Astrocyte (in vitro differentiated cells and primary cell): Measurements from ENCODE around the gene PEBP1. TPM values are rescaled to one million over a fixed set of nuclear protein-coding genes. Genes with fewer than 3 reads are reported as not detected.

Source experiments
- DNase-seq: peaks from one replicate; pipeline ENCODE4 v3.0.0-alpha.2; 2010; ENCODE audit warnings: low read depth
- FAIRE-seq: peaks from 2 replicates; lab custom pipeline; 2011; peaks lifted over from hg19 to GRCh38; lab: Jason Lieb, UNC
- H2AFZ ChIP-seq: 2 replicates; pipeline ENCODE4 v1.6.0; 2012; ENCODE audit warnings: low read depth, low read length, inconsistent platforms
- H3K27ac ChIP-seq: 2 replicates; pipeline ENCODE4 v1.5.1; 2011; ENCODE audit warnings: low read depth, low read length, inconsistent platforms
- H3K27me3 ChIP-seq: 2 replicates; pipeline ENCODE4 v1.6.0; 2011; ENCODE audit warnings: low read length, inconsistent platforms; ENCODE audit not compliant: insufficient read depth
- H3K36me3 ChIP-seq: 2 replicates; pipeline ENCODE4 v1.5.1; 2011; ENCODE audit warnings: low read length, inconsistent platforms; ENCODE audit not compliant: insufficient read depth
- H3K4me1 ChIP-seq: 2 replicates; pipeline ENCODE4 v1.5.1; 2011; ENCODE audit warnings: low read length, inconsistent platforms; ENCODE audit not compliant: insufficient read depth
- H3K4me2 ChIP-seq: 2 replicates; pipeline ENCODE4 v1.6.0; 2012; ENCODE audit warnings: low read length, inconsistent platforms
- H3K4me3 ChIP-seq: 2 replicates; pipeline ENCODE4 v1.5.1; 2011; ENCODE audit warnings: low read depth, mild to moderate bottlenecking, low read length, inconsistent platforms; ENCODE audit not compliant: insufficient read depth
- H3K79me2 ChIP-seq: 2 replicates; pipeline ENCODE4 v1.6.0; 2012; ENCODE audit warnings: mild to moderate bottlenecking, low read length, inconsistent platforms; ENCODE audit not compliant: insufficient read depth
- H3K9ac ChIP-seq: 2 replicates; pipeline ENCODE4 v1.6.0; 2012; ENCODE audit warnings: mild to moderate bottlenecking, low read length, inconsistent platforms
- H3K9me3 ChIP-seq: 2 replicates; pipeline ENCODE4 v1.5.1; 2012; ENCODE audit warnings: low read depth, mild to moderate bottlenecking, low read length, inconsistent platforms; ENCODE audit not compliant: insufficient read depth
- H4K20me1 ChIP-seq: 2 replicates; pipeline ENCODE4 v1.6.0; 2012; ENCODE audit warnings: low read length, inconsistent platforms; ENCODE audit not compliant: insufficient read depth
- H3K27ac Mint-ChIP-seq: one replicate; pipeline ENCODE4 v1.8.0; 2021; ENCODE audit warnings: mild to moderate bottlenecking, mixed read lengths; ENCODE audit not compliant: unreplicated experiment
- H3K27me3 Mint-ChIP-seq: one replicate; pipeline ENCODE4 v1.8.0; 2021; ENCODE audit warnings: low read depth, mixed read lengths; ENCODE audit not compliant: unreplicated experiment
- H3K36me3 Mint-ChIP-seq: one replicate; pipeline ENCODE4 v1.8.0; 2021; ENCODE audit warnings: low read depth, mixed read lengths; ENCODE audit not compliant: unreplicated experiment
- H3K4me1 Mint-ChIP-seq: one replicate; pipeline ENCODE4 v1.8.0; 2021; ENCODE audit warnings: low read depth, mixed read lengths; ENCODE audit not compliant: unreplicated experiment
- H3K4me3 Mint-ChIP-seq: one replicate; pipeline ENCODE4 v1.8.0; 2021; ENCODE audit warnings: mild to moderate bottlenecking, moderate library complexity, mixed read lengths; ENCODE audit not compliant: unreplicated experiment
- H3K9me3 Mint-ChIP-seq: one replicate; pipeline ENCODE4 v1.8.0; 2021; ENCODE audit warnings: mild to moderate bottlenecking, mixed read lengths; ENCODE audit not compliant: unreplicated experiment
- EZH2 ChIP-seq: IDR thresholded peaks from 2 replicates; pipeline ENCODE4 v1.6.1; 2012; ENCODE audit warnings: mild to moderate bottlenecking, low read length, inconsistent platforms; ENCODE audit not compliant: insufficient read depth
- total RNA-seq: library from RNA; stranded (reverse); gene quantifications from 2 replicates; pipeline ENCODE4 v1.2.1, GENCODE V29; 2021
- TF ChIP-seq, protein P1 (sequence below): IDR thresholded peaks from 2 replicates; pipeline ENCODE4 v1.5.1; 2011; ENCODE audit warnings: low read depth, mild to moderate bottlenecking, inconsistent platforms, low read length, moderate library complexity; ENCODE audit not compliant: insufficient read depth

Gene PEBP1
- total RNA-seq, 1 donor from 2014 or later = 160 TPM

DNA sequence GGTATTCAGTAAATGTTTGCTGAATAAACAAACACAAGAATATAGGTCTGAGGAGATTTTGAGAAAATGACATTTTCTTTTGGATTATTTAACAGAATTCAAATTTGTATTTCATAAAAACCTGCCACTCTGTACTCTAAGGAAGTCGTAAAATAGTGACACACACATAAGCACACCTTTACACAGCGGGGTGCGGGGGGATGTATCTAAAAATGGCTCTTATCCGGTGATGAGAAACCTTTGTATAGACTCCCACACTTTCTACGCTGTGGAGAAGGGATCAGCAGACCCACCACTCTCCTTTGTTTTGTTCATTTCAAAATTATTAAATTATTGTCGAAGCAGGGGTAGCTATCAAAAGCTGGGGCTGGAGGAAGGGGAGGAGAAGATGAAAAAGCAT is 58.0 kb downstream of the PEBP1 start:
- H3K4me3 ChIP-seq = no peak overlapping the region
- H3K9ac ChIP-seq = no peak overlapping the region
- H3K27ac ChIP-seq = no peak overlapping the region
- H3K4me1 Mint-ChIP-seq = peaks cover 8% of the 10 kb centered on the region
- no peaks in the 10 kb centered on the region for H3K27me3 ChIP-seq
- peaks cover 2% of the 10 kb centered on the region for H3K9me3 ChIP-seq
- peaks cover 9% of the 10 kb centered on the region for H3K36me3 Mint-ChIP-seq
- H3K27me3 Mint-ChIP-seq = no peaks in the 10 kb centered on the region
- peaks cover 3% of the 10 kb centered on the region for H3K9me3 Mint-ChIP-seq
- H2AFZ ChIP-seq = no peak overlapping the region
- H3K27ac Mint-ChIP-seq = no peak overlapping the region
- FAIRE-seq (peak; percentile 13), DNase-seq (no peak)
- no peaks in the 10 kb centered on the region for H3K79me2 ChIP-seq
- no peak overlapping the region for H3K4me3 Mint-ChIP-seq
- peaks cover 17% of the 10 kb centered on the region for H3K4me1 ChIP-seq
- no peak for TF ChIP-seq EZH2
- TF ChIP-seq, protein P1, sequence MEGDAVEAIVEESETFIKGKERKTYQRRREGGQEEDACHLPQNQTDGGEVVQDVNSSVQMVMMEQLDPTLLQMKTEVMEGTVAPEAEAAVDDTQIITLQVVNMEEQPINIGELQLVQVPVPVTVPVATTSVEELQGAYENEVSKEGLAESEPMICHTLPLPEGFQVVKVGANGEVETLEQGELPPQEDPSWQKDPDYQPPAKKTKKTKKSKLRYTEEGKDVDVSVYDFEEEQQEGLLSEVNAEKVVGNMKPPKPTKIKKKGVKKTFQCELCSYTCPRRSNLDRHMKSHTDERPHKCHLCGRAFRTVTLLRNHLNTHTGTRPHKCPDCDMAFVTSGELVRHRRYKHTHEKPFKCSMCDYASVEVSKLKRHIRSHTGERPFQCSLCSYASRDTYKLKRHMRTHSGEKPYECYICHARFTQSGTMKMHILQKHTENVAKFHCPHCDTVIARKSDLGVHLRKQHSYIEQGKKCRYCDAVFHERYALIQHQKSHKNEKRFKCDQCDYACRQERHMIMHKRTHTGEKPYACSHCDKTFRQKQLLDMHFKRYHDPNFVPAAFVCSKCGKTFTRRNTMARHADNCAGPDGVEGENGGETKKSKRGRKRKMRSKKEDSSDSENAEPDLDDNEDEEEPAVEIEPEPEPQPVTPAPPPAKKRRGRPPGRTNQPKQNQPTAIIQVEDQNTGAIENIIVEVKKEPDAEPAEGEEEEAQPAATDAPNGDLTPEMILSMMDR = no peak
- H3K4me2 ChIP-seq = no peak overlapping the region
- peaks cover 8% of the 10 kb centered on the region for H3K36me3 ChIP-seq
- H4K20me1 ChIP-seq = no peaks in the 10 kb centered on the region

Other genes starting within 250 kb of the PEBP1 start
- gene KSR2, start 167.1 kb upstream of the PEBP1 start, total RNA-seq = 0.19 and 0.98 TPM in 2 replicates
- gene RFC5, start 119.4 kb upstream of the PEBP1 start, total RNA-seq = 4.6 and 5.8 TPM in 2 replicates
- gene WSB2, start 74.9 kb upstream of the PEBP1 start, total RNA-seq = 98.7 and 113 TPM in 2 replicates
- gene VSIG10, start 32.1 kb upstream of the PEBP1 start, total RNA-seq = 9.8 and 12.0 TPM in 2 replicates
- 14.2 and 15.7 TPM in 2 replicates for gene TAOK3, start 236.8 kb downstream of the PEBP1 start, total RNA-seq
- gene SUDS3, start 240.4 kb downstream of the PEBP1 start, total RNA-seq = 30.6 and 31.0 TPM in 2 replicates